ENCODE data around the gene ASAP3. TPM values are rescaled to one million over a fixed set of nuclear protein-coding genes. Genes with fewer than 3 reads are reported as not detected.
"Not testable (repeated sequence)": the region's sequence is repeated elsewhere in the genome, so short reads cannot be mapped to it uniquely, and the experiment has no call there.

ASAP3 gene
- total and polyA plus RNA-seq, 2 experiments from 2014 or later = 28.0 to 98.2 TPM

- peaks cover 3% of the 10 kb centered on the region for H4K20me1 ChIP-seq (replicated peaks; ENCODE audit: insufficient read depth)
- no peaks in the 10 kb centered on the region for H3K9me2 ChIP-seq (ENCODE audit: insufficient read depth)
- ATAC-seq = no peak
- peaks cover 100% of the 10 kb centered on the region for H3K27me3 ChIP-seq (ENCODE audit: insufficient read depth)
- no peak for DNase-seq (ENCODE audit: low spot score)
- H3K27me3 Mint-ChIP-seq (ENCODE audit: insufficient read depth, low read depth, poor library complexity) = peaks cover 89% of the 10 kb centered on the region
- no peak overlapping the region for H2AFZ ChIP-seq
- H3K4me3 Mint-ChIP-seq = no peak overlapping the region
- H3K4me1 Mint-ChIP-seq = no peaks in the 10 kb centered on the region
- no peaks in the 10 kb centered on the region for H3F3A ChIP-seq (replicated peaks; ENCODE audit: low read depth)
- TF ChIP-seq POLR2AphosphoS5 (IDR thresholded peaks at IDR 0.05; ENCODE audit: low read depth) (no peak), ZNF114 (CRISPR knock-in tag; IDR thresholded peaks at IDR 0.05) (no peak), ETS1 (IDR thresholded peaks at IDR 0.05) (no peak), CTCF (conservative IDR thresholded peaks at IDR 0.05; ENCODE audit: low read depth in 2 of 2) (no peak), JUNB (IDR thresholded peaks at IDR 0.05; ENCODE audit: unreplicated experiment) (no peak), ZNF462 (CRISPR knock-in tag; IDR thresholded peaks at IDR 0.05) (no peak), ZNF331 (CRISPR knock-in tag; IDR thresholded peaks at IDR 0.05; ENCODE audit: low read depth) (no peak), CREB1 (CRISPR knock-in tag; IDR thresholded peaks at IDR 0.05; ENCODE audit: low read depth) (no peak), STAT1 (IDR thresholded peaks at IDR 0.05; ENCODE audit: unreplicated experiment) (no peak), EZH2 (IDR thresholded peaks at IDR 0.05; ENCODE audit: low read depth, unreplicated experiment) (no peak), NANOG (IDR thresholded peaks at IDR 0.05; ENCODE audit: borderline replicate concordance) (no peak)
- no peak overlapping the region for H3K27ac Mint-ChIP-seq
- H3K79me2 ChIP-seq (replicated peaks; ENCODE audit: insufficient read depth) = no peaks in the 10 kb centered on the region
- no peaks in the 10 kb centered on the region for H3K36me3 Mint-ChIP-seq (ENCODE audit: low read depth)
- H3K4me1 ChIP-seq (ENCODE audit: insufficient read depth) = no peaks in the 10 kb centered on the region
- H3K4me3 ChIP-seq = no peak overlapping the region
- no peaks in the 10 kb centered on the region for H3K36me3 ChIP-seq (ENCODE audit: insufficient read depth)
- no peaks in the 10 kb centered on the region; the same call in 2 of the 3 replicates for H3K9me3 Mint-ChIP-seq
- no peak overlapping the region for H3K4me2 ChIP-seq
- no peak overlapping the region for H3K27ac ChIP-seq (ENCODE audit: low read depth)
Measured at GRCh38 chr1:23380719-23381118, 103.3 kb downstream of the ASAP3 start.

- H3K27me3 ChIP-seq (ENCODE audit: insufficient read depth) = peaks cover 100% of the 10 kb centered on the region
Measured at GRCh38 chr1:23380236-23380635, 103.7 kb downstream of the ASAP3 start.

More at GRCh38 chr1:23380236-23380635, 103.7 kb downstream of the ASAP3 start:
- H3F3A ChIP-seq (replicated peaks; ENCODE audit: low read depth); H3K9me2 ChIP-seq (ENCODE audit: insufficient read depth); H3K9me3 Mint-ChIP-seq; DNase-seq (ENCODE audit: low spot score); H4K20me1 ChIP-seq (replicated peaks; ENCODE audit: insufficient read depth); H3K4me2 ChIP-seq; H3K4me1 ChIP-seq (ENCODE audit: insufficient read depth); H3K27ac Mint-ChIP-seq; H3K27ac ChIP-seq (ENCODE audit: low read depth); H3K79me2 ChIP-seq (replicated peaks; ENCODE audit: insufficient read depth); H3K36me3 Mint-ChIP-seq (ENCODE audit: low read depth); H3K4me3 Mint-ChIP-seq; H3K4me1 Mint-ChIP-seq; H3K36me3 ChIP-seq (ENCODE audit: insufficient read depth); H3K4me3 ChIP-seq; H2AFZ ChIP-seq; ATAC-seq: not testable (repeated sequence)
- peaks cover 89% of the 10 kb centered on the region for H3K27me3 Mint-ChIP-seq (ENCODE audit: insufficient read depth, low read depth, poor library complexity)
